WTC11 (cell line): ENCODE measurements around the gene VNN1.
A peak's percentile ranks its signal among the peaks of the same experiment; 100 is the strongest.

Experiments
- CREM ChIP-seq: sonication (generic); formaldehyde crosslinking; IDR thresholded peaks from 2 replicates; pipeline ENCODE4 v1.8.1; 2022; ENCODE audit warnings: mild to moderate bottlenecking, missing genetic modification reagents, moderate library complexity
- FOXJ3 ChIP-seq: sonication (generic); formaldehyde crosslinking; IDR thresholded peaks from 2 replicates; pipeline ENCODE4 v1.9.0; 2021; ENCODE audit warnings: missing genetic modification reagents, mild to moderate bottlenecking, borderline replicate concordance
- FOXK1 ChIP-seq: sonication (generic); formaldehyde crosslinking; IDR thresholded peaks from 2 replicates; pipeline ENCODE4 v1.8.0; 2022; ENCODE audit warnings: mild to moderate bottlenecking, moderate library complexity, missing genetic modification reagents
- KAT7 ChIP-seq: sonication (generic); formaldehyde crosslinking; IDR thresholded peaks from 2 replicates; pipeline ENCODE4 v1.8.1; 2023; ENCODE audit warnings: missing genetic modification reagents, mild to moderate bottlenecking, borderline replicate concordance
- RELA ChIP-seq: sonication (generic); formaldehyde crosslinking; IDR thresholded peaks from 2 replicates; pipeline ENCODE4 v1.8.1; 2022; ENCODE audit warnings: missing genetic modification reagents, mild to moderate bottlenecking, borderline replicate concordance
- SMAD3 ChIP-seq: sonication (generic); formaldehyde crosslinking; IDR thresholded peaks from 2 replicates; pipeline ENCODE4 v1.8.0; 2022; ENCODE audit warnings: missing genetic modification reagents, mild to moderate bottlenecking, borderline replicate concordance
- TCF7 ChIP-seq: sonication (generic); formaldehyde crosslinking; IDR thresholded peaks from 2 replicates; pipeline ENCODE4 v1.8.0; 2022; ENCODE audit warnings: mild to moderate bottlenecking, low read depth, missing genetic modification reagents, moderate library complexity
- TP53 ChIP-seq: sonication (generic); formaldehyde crosslinking; IDR thresholded peaks from 2 replicates; pipeline ENCODE4 v1.8.1; 2023; ENCODE audit warnings: mild to moderate bottlenecking, missing genetic modification reagents
- TF ChIP-seq, protein P1 (sequence below): sonication (generic); formaldehyde crosslinking; IDR thresholded peaks from 2 replicates; pipeline ENCODE4 v1.8.0; 2022; ENCODE audit warnings: mild to moderate bottlenecking, missing genetic modification reagents
- TF ChIP-seq, protein P2 (sequence below): fragments of 200-600 bp; IDR thresholded peaks from 2 replicates; pipeline ENCODE4 v1.8.0; 2022; ENCODE audit warnings: antibody characterized with exemption
- TF ChIP-seq, protein P3 (sequence below): sonication (generic); formaldehyde crosslinking; IDR thresholded peaks from 2 replicates; pipeline ENCODE4 v1.8.0; 2022; ENCODE audit warnings: mild to moderate bottlenecking, missing genetic modification reagents
- TF ChIP-seq, protein P4 (sequence below): sonication (generic); formaldehyde crosslinking; IDR thresholded peaks from 2 replicates; pipeline ENCODE4 v1.8.1; 2022; ENCODE audit warnings: mild to moderate bottlenecking, missing genetic modification reagents, moderate library complexity, borderline replicate concordance

DNA sequence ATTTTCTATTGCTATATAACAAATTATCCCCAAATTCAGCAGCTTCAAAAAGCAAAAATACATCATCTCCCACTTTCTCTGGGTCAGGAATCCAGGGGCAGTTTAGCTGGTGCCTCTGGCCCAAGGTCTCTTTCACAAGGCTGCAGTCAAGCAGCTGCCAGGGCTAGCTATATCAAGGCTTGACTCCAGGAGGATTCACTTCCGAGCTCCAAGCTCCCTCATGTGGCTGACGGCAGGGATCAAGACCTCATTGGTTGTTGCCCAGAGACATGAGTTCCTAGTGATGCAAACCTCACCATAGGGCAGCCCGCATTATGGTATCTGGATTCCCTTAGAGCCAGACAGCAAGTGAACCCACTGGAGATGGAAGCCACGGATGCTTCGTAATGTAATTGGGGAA lies 1.3 kb upstream of the VNN1 start:
- TF ChIP-seq CREM (CRISPR knock-in tag) (no peak), FOXK1 (CRISPR knock-in tag) (no peak), TCF7 (CRISPR knock-in tag) (no peak), FOXJ3 (CRISPR knock-in tag) (no peak), KAT7 (CRISPR knock-in tag) (no peak), TP53 (CRISPR knock-in tag) (no peak), RELA (CRISPR knock-in tag) (no peak), SMAD3 (CRISPR knock-in tag) (no peak)
- TF ChIP-seq, protein P1, sequence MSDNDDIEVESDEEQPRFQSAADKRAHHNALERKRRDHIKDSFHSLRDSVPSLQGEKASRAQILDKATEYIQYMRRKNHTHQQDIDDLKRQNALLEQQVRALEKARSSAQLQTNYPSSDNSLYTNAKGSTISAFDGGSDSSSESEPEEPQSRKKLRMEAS = 0 out of 2 replicates have a peak, but pooled peaks have one; percentile 21
- TF ChIP-seq, protein P2, sequence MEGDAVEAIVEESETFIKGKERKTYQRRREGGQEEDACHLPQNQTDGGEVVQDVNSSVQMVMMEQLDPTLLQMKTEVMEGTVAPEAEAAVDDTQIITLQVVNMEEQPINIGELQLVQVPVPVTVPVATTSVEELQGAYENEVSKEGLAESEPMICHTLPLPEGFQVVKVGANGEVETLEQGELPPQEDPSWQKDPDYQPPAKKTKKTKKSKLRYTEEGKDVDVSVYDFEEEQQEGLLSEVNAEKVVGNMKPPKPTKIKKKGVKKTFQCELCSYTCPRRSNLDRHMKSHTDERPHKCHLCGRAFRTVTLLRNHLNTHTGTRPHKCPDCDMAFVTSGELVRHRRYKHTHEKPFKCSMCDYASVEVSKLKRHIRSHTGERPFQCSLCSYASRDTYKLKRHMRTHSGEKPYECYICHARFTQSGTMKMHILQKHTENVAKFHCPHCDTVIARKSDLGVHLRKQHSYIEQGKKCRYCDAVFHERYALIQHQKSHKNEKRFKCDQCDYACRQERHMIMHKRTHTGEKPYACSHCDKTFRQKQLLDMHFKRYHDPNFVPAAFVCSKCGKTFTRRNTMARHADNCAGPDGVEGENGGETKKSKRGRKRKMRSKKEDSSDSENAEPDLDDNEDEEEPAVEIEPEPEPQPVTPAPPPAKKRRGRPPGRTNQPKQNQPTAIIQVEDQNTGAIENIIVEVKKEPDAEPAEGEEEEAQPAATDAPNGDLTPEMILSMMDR = no peak
- TF ChIP-seq, protein P3, sequence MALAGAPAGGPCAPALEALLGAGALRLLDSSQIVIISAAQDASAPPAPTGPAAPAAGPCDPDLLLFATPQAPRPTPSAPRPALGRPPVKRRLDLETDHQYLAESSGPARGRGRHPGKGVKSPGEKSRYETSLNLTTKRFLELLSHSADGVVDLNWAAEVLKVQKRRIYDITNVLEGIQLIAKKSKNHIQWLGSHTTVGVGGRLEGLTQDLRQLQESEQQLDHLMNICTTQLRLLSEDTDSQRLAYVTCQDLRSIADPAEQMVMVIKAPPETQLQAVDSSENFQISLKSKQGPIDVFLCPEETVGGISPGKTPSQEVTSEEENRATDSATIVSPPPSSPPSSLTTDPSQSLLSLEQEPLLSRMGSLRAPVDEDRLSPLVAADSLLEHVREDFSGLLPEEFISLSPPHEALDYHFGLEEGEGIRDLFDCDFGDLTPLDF = no peak
- TF ChIP-seq, protein P4, sequence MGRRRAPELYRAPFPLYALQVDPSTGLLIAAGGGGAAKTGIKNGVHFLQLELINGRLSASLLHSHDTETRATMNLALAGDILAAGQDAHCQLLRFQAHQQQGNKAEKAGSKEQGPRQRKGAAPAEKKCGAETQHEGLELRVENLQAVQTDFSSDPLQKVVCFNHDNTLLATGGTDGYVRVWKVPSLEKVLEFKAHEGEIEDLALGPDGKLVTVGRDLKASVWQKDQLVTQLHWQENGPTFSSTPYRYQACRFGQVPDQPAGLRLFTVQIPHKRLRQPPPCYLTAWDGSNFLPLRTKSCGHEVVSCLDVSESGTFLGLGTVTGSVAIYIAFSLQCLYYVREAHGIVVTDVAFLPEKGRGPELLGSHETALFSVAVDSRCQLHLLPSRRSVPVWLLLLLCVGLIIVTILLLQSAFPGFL (CRISPR knock-in tag) = no peak
